Stimulated activated CD4-positive, alpha-beta T cell treated with anti-CD3 and anti-CD28 coated beads, Interleukin-1b, Interleukin-23, amount 100 ng/mL, for 1 hour (primary cell): ENCODE results near the gene PIAS4.

Experiments used
- DNase-seq, 2 donors: peaks; one replicate each; pipeline ENCODE4 v3.0.0-alpha.2; 2020; ENCODE audit warnings: low read depth in 2 of 2

The PIAS4 gene

GRCh38 chr19:4077800-4078684 lies 70.5 kb downstream of the PIAS4 start:
- no peak for DNase-seq

- DNase-seq = no peak
Measured at GRCh38 chr19:4080473-4080872, 72.9 kb downstream of the PIAS4 start.

GRCh38 chr19:4081441-4082129 lies 74.0 kb downstream of the PIAS4 start:
- DNase-seq = no peak

- DNase-seq = no peak
Measured at GRCh38 chr19:4082172-4082571, 74.6 kb downstream of the PIAS4 start.

GRCh38 chr19:4083677-4084546 lies 76.4 kb downstream of the PIAS4 start:
- DNase-seq = no peak

- DNase-seq = no peak
Measured at GRCh38 chr19:4084547-4084877, 77.0 kb downstream of the PIAS4 start.

- DNase-seq = no peak
Measured at GRCh38 chr19:4086411-4086867, 78.9 kb downstream of the PIAS4 start.

- DNase-seq = no peak
Measured at GRCh38 chr19:4087787-4088679, 80.5 kb downstream of the PIAS4 start.

- no peak for DNase-seq
Measured at GRCh38 chr19:4088975-4089374, 81.4 kb downstream of the PIAS4 start.
